ENCODE results near the gene SIRT1. TPM values are rescaled to one million over a fixed set of nuclear protein-coding genes. Genes with fewer than 3 reads are reported as not detected.
A peak's percentile ranks its signal among the peaks of the same experiment; 100 is the strongest.

Gene SIRT1
- total RNA-seq, 1 experiment from 2014 or later = 22.8 TPM

DNA sequence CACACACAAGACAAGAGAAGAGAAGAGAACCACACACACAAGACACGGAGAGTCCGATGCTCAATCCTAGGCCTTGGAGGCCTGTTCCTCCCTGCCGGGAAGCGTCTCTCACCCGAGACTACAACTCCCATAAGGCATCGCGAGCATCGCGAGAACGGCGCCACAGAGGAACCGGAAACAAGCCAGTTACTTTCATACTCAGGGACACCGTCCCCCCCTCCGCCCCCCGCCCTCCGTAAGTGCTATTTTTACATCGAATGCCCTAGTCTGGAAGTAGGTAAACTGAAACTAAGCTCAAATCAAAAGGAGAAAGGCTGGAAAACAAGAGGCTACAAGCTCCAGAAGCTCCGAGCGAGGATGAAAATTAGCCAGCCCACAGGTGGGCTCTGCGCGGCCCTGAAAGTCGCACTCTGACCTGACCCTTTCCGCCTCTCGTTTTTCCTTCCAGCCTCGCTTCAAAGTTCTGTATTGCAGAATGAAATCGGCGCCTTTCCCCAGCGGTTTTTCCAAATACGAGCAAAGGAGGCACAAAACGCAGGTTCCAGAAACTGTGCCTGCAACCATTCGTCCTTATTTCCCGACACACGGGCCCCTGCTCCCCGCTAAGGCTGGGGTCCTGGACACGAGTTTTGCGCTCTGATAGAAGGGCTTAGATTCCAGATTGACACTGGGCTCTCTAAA lies 35.0 kb upstream of the SIRT1 start:
- CTCF ChIA-PET = no interaction called here
- Histone ChIP-seq H3K79me2 (ENCODE audit: insufficient read depth, low read length) (no peaks in the 10 kb centered on the region), H3K9me2 (ENCODE audit: insufficient read depth) (no peaks in the 10 kb centered on the region), H3K4me1 (ENCODE audit: control insufficient read depth in 1 of 2, insufficient read depth in 2 of 2, low read length in 2 of 2) (0 out of 4 replicates have a peak, but pooled peaks cover 0 to 2% of the 10 kb centered on the region in 2 experiments), H3K27me3 (ENCODE audit: insufficient read depth, low read length) (no peaks in the 10 kb centered on the region), H3K27ac (ENCODE audit: low read depth, low read length) (peak overlapping the region; percentile 64), H3K4me2 (ENCODE audit: low read length) (peak overlapping the region; percentile 92), H2AFZ (ENCODE audit: low read depth, low read length, poor library complexity, severe bottlenecking) (no peak overlapping the region), H3K9ac (ENCODE audit: low read length) (peak overlapping the region; percentile 84), H3K36me3 (ENCODE audit: control insufficient read depth in 1 of 2, insufficient read depth in 2 of 2, low read length in 2 of 2) (no peaks in the 10 kb centered on the region), H3K9me3 (ENCODE audit: control insufficient read depth in 1 of 2, insufficient read depth in 1 of 2, low read depth in 1 of 2, low read length in 2 of 2) (no peaks in the 10 kb centered on the region), H4K20me1 (ENCODE audit: insufficient read depth) (no peaks in the 10 kb centered on the region), H3K4me3 (replicated peaks in 1 of 2; ENCODE audit: low read depth in 1 of 2, low read length in 2 of 2) (peak overlapping the region; percentile 88)
- DNase-seq (ENCODE audit: low read depth, low spot score) = peak; percentile 87
- TF ChIP-seq EZH2phosphoT487 (IDR thresholded peaks at IDR 0.05; ENCODE audit: borderline replicate concordance) = no peak
- peak; percentile 71 for TF ChIP-seq YY1 (IDR thresholded peaks at IDR 0.05; ENCODE audit: extremely low read depth, insufficient replicate concordance, low read depth, low read length)
- peak; percentile 66 for TF ChIP-seq ZFX (IDR thresholded peaks at IDR 0.05)
- TF ChIP-seq SP1 (IDR thresholded peaks at IDR 0.05; ENCODE audit: low read depth) = peak; percentile 31; the same call in 1 of the 2 replicates
- peak; percentile 62 for TF ChIP-seq ELF1 (IDR thresholded peaks at IDR 0.05; ENCODE audit: borderline replicate concordance, low read depth)
- TF ChIP-seq, protein P1, sequence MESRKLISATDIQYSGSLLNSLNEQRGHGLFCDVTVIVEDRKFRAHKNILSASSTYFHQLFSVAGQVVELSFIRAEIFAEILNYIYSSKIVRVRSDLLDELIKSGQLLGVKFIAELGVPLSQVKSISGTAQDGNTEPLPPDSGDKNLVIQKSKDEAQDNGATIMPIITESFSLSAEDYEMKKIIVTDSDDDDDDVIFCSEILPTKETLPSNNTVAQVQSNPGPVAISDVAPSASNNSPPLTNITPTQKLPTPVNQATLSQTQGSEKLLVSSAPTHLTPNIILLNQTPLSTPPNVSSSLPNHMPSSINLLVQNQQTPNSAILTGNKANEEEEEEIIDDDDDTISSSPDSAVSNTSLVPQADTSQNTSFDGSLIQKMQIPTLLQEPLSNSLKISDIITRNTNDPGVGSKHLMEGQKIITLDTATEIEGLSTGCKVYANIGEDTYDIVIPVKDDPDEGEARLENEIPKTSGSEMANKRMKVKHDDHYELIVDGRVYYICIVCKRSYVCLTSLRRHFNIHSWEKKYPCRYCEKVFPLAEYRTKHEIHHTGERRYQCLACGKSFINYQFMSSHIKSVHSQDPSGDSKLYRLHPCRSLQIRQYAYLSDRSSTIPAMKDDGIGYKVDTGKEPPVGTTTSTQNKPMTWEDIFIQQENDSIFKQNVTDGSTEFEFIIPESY (IDR thresholded peaks at IDR 0.05; ENCODE audit: extremely low read depth, insufficient replicate concordance, low read length) = peak; percentile 99
- peak; percentile 87 for TF ChIP-seq POLR2AphosphoS5 (IDR thresholded peaks at IDR 0.05; ENCODE audit: low read depth, low read length)
- no peak for TF ChIP-seq EGR1 (IDR thresholded peaks at IDR 0.05; ENCODE audit: low read depth)
- TF ChIP-seq JUND (IDR thresholded peaks at IDR 0.05) = no peak
- peak; percentile 56 for TF ChIP-seq POLR2A (IDR thresholded peaks at IDR 0.05; ENCODE audit: borderline replicate concordance, extremely low read depth, insufficient read depth, insufficient read length)
- intact Hi-C loops (cut with micrococcal nuclease) = loop anchor here (10.0 kb wide), 1 partner anchor 485 kb away; the partner anchor contains the start of genes HNRNPH3 and PBLD
- RAD21 ChIA-PET (ENCODE audit: low non-redundant PET in 1 of 2, low total read pairs in 2 of 2, uncharacterized antibody in 2 of 2, unreplicated experiment in 2 of 2) = no interaction called here
- ATAC-seq = peak; percentile 99
- POLR2A ChIA-PET = no interaction called here
- BruUV-seq (replicated peaks) = TSS peak; percentile 97

All from HCT116 (cell line).